ENCODE results near the gene TPRKB. TPM values are rescaled to one million over a fixed set of nuclear protein-coding genes. Genes with fewer than 3 reads are reported as not detected.

Gene TPRKB
- total RNA-seq, 1 donor from 2014 or later: 33.3 TPM

DNA sequence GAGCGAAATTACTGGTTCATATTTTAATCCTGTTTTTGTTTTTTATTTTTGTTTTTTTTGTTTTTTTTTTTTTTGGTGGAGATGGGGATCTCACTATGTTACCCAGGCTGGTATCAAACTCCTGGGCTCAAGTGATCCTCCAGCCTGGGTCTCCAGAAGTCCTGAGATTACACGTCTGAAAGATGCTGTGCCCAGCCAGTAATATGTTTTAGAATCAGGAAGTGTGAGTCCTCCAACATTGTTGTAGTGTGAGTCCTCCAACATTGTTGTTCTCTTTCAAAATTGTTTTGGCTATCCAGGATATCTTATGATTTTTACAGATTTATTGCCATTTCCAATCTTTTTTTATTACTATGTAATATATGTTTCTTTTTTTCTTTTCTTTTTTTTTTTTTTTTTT lies 23.1 kb downstream of the TPRKB start:
- Mint-ChIP-seq H3K4me1 (ENCODE audit: unreplicated experiment) (peaks cover 13% of the 10 kb centered on the region), H3K27me3 (ENCODE audit: unreplicated experiment) (peaks cover 18% of the 10 kb centered on the region), H3K9me3 (ENCODE audit: unreplicated experiment) (no peaks in the 10 kb centered on the region), H3K36me3 (ENCODE audit: low read depth, unreplicated experiment) (peaks cover 1% of the 10 kb centered on the region), H3K27ac (ENCODE audit: unreplicated experiment) (no peak overlapping the region), H3K4me3 (ENCODE audit: unreplicated experiment) (no peak overlapping the region)
- DNase-seq (ENCODE audit: low spot score): no peak
- TF ChIP-seq CTCF (IDR thresholded peaks at IDR 0.05; ENCODE audit: unreplicated experiment): no peak

GRCh38 chr2:73708527-73708926 lies 28.6 kb downstream of the TPRKB start:
- TF ChIP-seq CTCF (IDR thresholded peaks at IDR 0.05; ENCODE audit: unreplicated experiment): no peak
- no peaks in the 10 kb centered on the region for H3K36me3 Mint-ChIP-seq (ENCODE audit: low read depth, unreplicated experiment)
- no peak for DNase-seq (ENCODE audit: low spot score)
- H3K9me3 Mint-ChIP-seq (ENCODE audit: unreplicated experiment): no peaks in the 10 kb centered on the region
- H3K27me3 Mint-ChIP-seq (ENCODE audit: unreplicated experiment): peaks cover 24% of the 10 kb centered on the region
- peak overlapping the region; percentile 31 for H3K4me3 Mint-ChIP-seq (ENCODE audit: unreplicated experiment)
- no peak overlapping the region for H3K27ac Mint-ChIP-seq (ENCODE audit: unreplicated experiment)
- H3K4me1 Mint-ChIP-seq (ENCODE audit: unreplicated experiment): peaks cover 25% of the 10 kb centered on the region

GRCh38 chr2:73707636-73708035 lies 29.5 kb downstream of the TPRKB start:
- no peak for DNase-seq (ENCODE audit: low spot score)
- TF ChIP-seq CTCF (IDR thresholded peaks at IDR 0.05; ENCODE audit: unreplicated experiment): no peak
- Mint-ChIP-seq H3K9me3 (ENCODE audit: unreplicated experiment) (no peaks in the 10 kb centered on the region), H3K4me3 (ENCODE audit: unreplicated experiment) (no peak overlapping the region), H3K27ac (ENCODE audit: unreplicated experiment) (no peak overlapping the region), H3K36me3 (ENCODE audit: low read depth, unreplicated experiment) (no peaks in the 10 kb centered on the region), H3K27me3 (ENCODE audit: unreplicated experiment) (peaks cover 24% of the 10 kb centered on the region), H3K4me1 (ENCODE audit: unreplicated experiment) (peaks cover 34% of the 10 kb centered on the region)

DNA sequence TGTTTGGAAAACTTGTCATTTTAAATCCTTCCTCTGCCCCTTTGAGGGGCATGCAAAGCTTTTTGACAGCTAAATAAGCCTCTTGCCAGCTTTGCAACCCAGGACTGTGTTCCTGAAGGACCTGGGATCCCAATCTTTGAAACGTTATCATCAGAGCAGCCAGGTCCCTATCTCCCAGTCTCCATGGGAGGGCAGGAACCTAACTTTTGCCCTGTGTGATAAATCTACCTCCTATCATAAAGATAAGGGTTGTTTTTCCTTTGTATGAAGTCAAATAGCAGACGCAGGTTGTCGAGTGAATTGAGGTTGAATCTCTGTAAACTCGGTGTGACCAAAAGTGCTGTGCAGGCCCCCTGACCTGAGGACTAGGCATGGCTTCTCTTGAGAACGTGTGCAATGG lies 30.1 kb downstream of the TPRKB start:
- Mint-ChIP-seq H3K9me3 (ENCODE audit: unreplicated experiment) (no peaks in the 10 kb centered on the region), H3K4me3 (ENCODE audit: unreplicated experiment) (no peak overlapping the region), H3K36me3 (ENCODE audit: low read depth, unreplicated experiment) (no peaks in the 10 kb centered on the region), H3K27me3 (ENCODE audit: unreplicated experiment) (peaks cover 24% of the 10 kb centered on the region), H3K27ac (ENCODE audit: unreplicated experiment) (no peak overlapping the region), H3K4me1 (ENCODE audit: unreplicated experiment) (peaks cover 39% of the 10 kb centered on the region)
- no peak for TF ChIP-seq CTCF (IDR thresholded peaks at IDR 0.05; ENCODE audit: unreplicated experiment)
- DNase-seq (ENCODE audit: low spot score): no peak

- H3K9me3 Mint-ChIP-seq (ENCODE audit: unreplicated experiment): no peaks in the 10 kb centered on the region
- peaks cover 46% of the 10 kb centered on the region for H3K4me1 Mint-ChIP-seq (ENCODE audit: unreplicated experiment)
Measured at GRCh38 chr2:73705091-73705490, 32.1 kb downstream of the TPRKB start.

More at GRCh38 chr2:73705091-73705490, 32.1 kb downstream of the TPRKB start:
- peak overlapping the region; percentile 60 for H3K4me3 Mint-ChIP-seq (ENCODE audit: unreplicated experiment)
- peaks cover 18% of the 10 kb centered on the region for H3K27me3 Mint-ChIP-seq (ENCODE audit: unreplicated experiment)
- no peak for TF ChIP-seq CTCF (IDR thresholded peaks at IDR 0.05; ENCODE audit: unreplicated experiment)
- H3K27ac Mint-ChIP-seq (ENCODE audit: unreplicated experiment): no peak overlapping the region
- DNase-seq (ENCODE audit: low spot score): no peak
- no peaks in the 10 kb centered on the region for H3K36me3 Mint-ChIP-seq (ENCODE audit: low read depth, unreplicated experiment)
